Activated B cell treated with CpG ODN at 0.5 μM for 24 hours (primary cell): ENCODE results near the gene PPM1J. TPM values are rescaled to one million over a fixed set of nuclear protein-coding genes. Genes with fewer than 3 reads are reported as not detected.

Experiments used
- ATAC-seq: fragments of 200-7000 bp; cut with Tn5 transposase; one replicate; pipeline ENCODE4 v1.10.0; 2021; ENCODE audit warnings: low read depth, mild to moderate bottlenecking, moderate library complexity
- CTCF ChIA-PET: fragments of 350-600 bp; sonication (Branson Sonifier 250); formaldehyde crosslinking; loops from one replicate; lab custom pipeline; 2021; ENCODE audit warnings: antibody characterized with exemption; lab: Charles Lee
- POLR2A ChIA-PET: fragments of 350-600 bp; sonication (Branson Sonifier 250); formaldehyde crosslinking; loops from one replicate; lab custom pipeline; 2021; ENCODE audit warnings: antibody characterized with exemption; lab: Charles Lee
- DNase-seq: peaks from one replicate; pipeline ENCODE4 v3.0.0; 2022
- H3K27ac Mint-ChIP-seq: one replicate; pipeline ENCODE4 v1.8.0; 2020; ENCODE audit warnings: mixed read lengths
- H3K27me3 Mint-ChIP-seq: one replicate; pipeline ENCODE4 v1.8.0; 2021; ENCODE audit warnings: mixed read lengths
- H3K36me3 Mint-ChIP-seq: one replicate; pipeline ENCODE4 v1.8.0; 2021; ENCODE audit warnings: low read depth, mixed read lengths
- H3K4me1 Mint-ChIP-seq: one replicate; pipeline ENCODE4 v1.8.0; 2021; ENCODE audit warnings: mixed read lengths
- H3K4me3 Mint-ChIP-seq: one replicate; pipeline ENCODE4 v1.8.0; 2020; ENCODE audit warnings: mild to moderate bottlenecking, mixed read lengths
- H3K9me3 Mint-ChIP-seq: one replicate; pipeline ENCODE4 v1.8.0; 2020; ENCODE audit warnings: mixed read lengths
- CTCF ChIP-seq: fragments of 200-600 bp; IDR thresholded peaks from one replicate; pipeline ENCODE4 v1.8.0; 2022; ENCODE audit warnings: antibody characterized with exemption, mild to moderate bottlenecking
- intact Hi-C: fragments of 100-400 bp; cut with micrococcal nuclease; formaldehyde crosslinking; loops from one replicate; pipeline ENCODE4 v1.15.1; 2024
- total RNA-seq: library from RNA; stranded (reverse); gene quantifications from 2 replicates; pipeline ENCODE4 v1.2.3, GENCODE V29; 2022

The PPM1J gene
- total RNA-seq, 1 donor from 2014 or later = 0.75 TPM

GRCh38 chr1:112677501-112677900, 37.6 kb downstream of the PPM1J start:
- H3K4me1 Mint-ChIP-seq = peaks cover 35% of the 10 kb centered on the region
- no peak for ATAC-seq
- ChIA-PET POLR2A (no interaction called here), CTCF (no interaction called here)
- H3K36me3 Mint-ChIP-seq = peaks cover 6% of the 10 kb centered on the region
- H3K27ac Mint-ChIP-seq = no peak overlapping the region
- no peak for DNase-seq
- TF ChIP-seq CTCF = no peak
- no peaks in the 10 kb centered on the region for H3K9me3 Mint-ChIP-seq
- no peaks in the 10 kb centered on the region for H3K27me3 Mint-ChIP-seq
- no peak overlapping the region for H3K4me3 Mint-ChIP-seq
- intact Hi-C loops = loop anchor here (10.0 kb wide), 1 partner anchor 173 kb away; the partner anchor contains the start of gene WNT2B

GRCh38 chr1:112676543-112676942, 38.6 kb downstream of the PPM1J start:
- Mint-ChIP-seq H3K4me3 (peak overlapping the region; percentile 80), H3K27me3 (no peaks in the 10 kb centered on the region), H3K36me3 (peaks cover 12% of the 10 kb centered on the region), H3K4me1 (peaks cover 35% of the 10 kb centered on the region), H3K9me3 (no peaks in the 10 kb centered on the region), H3K27ac (peak overlapping the region; percentile 42)
- CTCF ChIA-PET = interaction anchor here (0.6 kb wide), 1 partner anchor 54 kb away, joined by 3 read pairs; no protein-coding TSS in a partner anchor
- no peak for TF ChIP-seq CTCF
- ATAC-seq = peak; percentile 32
- POLR2A ChIA-PET = no interaction called here
- no peak for DNase-seq
- intact Hi-C loops = loop anchor here (10.0 kb wide), 1 partner anchor 172 kb away; the partner anchor contains the start of gene WNT2B

- intact Hi-C loops = loop anchor here (10.0 kb wide), 1 partner anchor 171 kb away; the partner anchor contains the start of gene WNT2B
- POLR2A ChIA-PET = interaction anchor here (0.5 to 4.7 kb wide), 7 partner anchors 24 to 238 kb away, joined by 3 to 39 read pairs (median 12); partner anchors contain the start of genes CAPZA1, PPM1J and ST7L
- H3K27ac Mint-ChIP-seq = peak overlapping the region; percentile 27
These were observed 39.3 kb downstream of the PPM1J start for GRCh38 chr1:112675728-112676381.

GRCh38 chr1:112674986-112675727, 40.0 kb downstream of the PPM1J start:
- H3K36me3 Mint-ChIP-seq = peaks cover 25% of the 10 kb centered on the region
- DNase-seq (peak; percentile 55), ATAC-seq (peak; percentile 53)
- TF ChIP-seq CTCF = no peak
- ChIA-PET CTCF (interaction anchor here (1.0 to 3.8 kb wide), 8 partner anchors 25 to 398 kb away, joined by 3 to 29 read pairs (median 6); partner anchors contain the start of genes LRIG2, PPM1J and RHOC), POLR2A (interaction anchor here (0.7 to 4.7 kb wide), 14 partner anchors 10 to 284 kb away, joined by 3 to 39 read pairs (median 4); partner anchors contain the start of genes CAPZA1, PPM1J, RHOC and ST7L)
- intact Hi-C loops = loop anchor here (1.0 to 10.0 kb wide), 5 partner anchors 25 to 170 kb away; partner anchors contain the start of genes RHOC and WNT2B
- peak overlapping the region; percentile 88 for H3K27ac Mint-ChIP-seq
- H3K9me3 Mint-ChIP-seq = no peaks in the 10 kb centered on the region
- H3K27me3 Mint-ChIP-seq = no peaks in the 10 kb centered on the region
- H3K4me3 Mint-ChIP-seq = peak overlapping the region; percentile 97
- H3K4me1 Mint-ChIP-seq = peaks cover 35% of the 10 kb centered on the region

More at GRCh38 chr1:112675728-112676381, 39.3 kb downstream of the PPM1J start:
- no peak for ATAC-seq
- CTCF ChIA-PET = interaction anchor here (0.6 to 3.8 kb wide), 5 partner anchors 26 to 285 kb away, joined by 3 to 29 read pairs (median 4); partner anchors contain the start of gene RHOC
- peak overlapping the region; percentile 80 for H3K4me3 Mint-ChIP-seq
- no peak for DNase-seq
- peaks cover 18% of the 10 kb centered on the region for H3K36me3 Mint-ChIP-seq
- H3K4me1 Mint-ChIP-seq = peaks cover 35% of the 10 kb centered on the region
- H3K27me3 Mint-ChIP-seq = no peaks in the 10 kb centered on the region
- no peaks in the 10 kb centered on the region for H3K9me3 Mint-ChIP-seq
- no peak for TF ChIP-seq CTCF
